Nephron progenitor cell (in vitro differentiated cells): Measurements from ENCODE around the gene CLHC1.

Experiments used
- DNase-seq: peaks from one replicate; pipeline ENCODE4 v3.0.0; 2021
- H3K27ac Mint-ChIP-seq: 2 replicates; pipeline ENCODE4 v1.8.0; 2021; ENCODE audit warnings: mild to moderate bottlenecking, moderate library complexity, mixed read lengths
- H3K27me3 Mint-ChIP-seq: 2 replicates; pipeline ENCODE4 v1.8.0; 2021; ENCODE audit warnings: mild to moderate bottlenecking, low read depth, mixed read lengths; ENCODE audit not compliant: poor library complexity
- H3K36me3 Mint-ChIP-seq: 2 replicates; pipeline ENCODE4 v1.8.0; 2021; ENCODE audit warnings: low read depth, mixed read lengths
- H3K4me1 Mint-ChIP-seq: 2 replicates; pipeline ENCODE4 v1.8.0; 2021; ENCODE audit warnings: mixed read lengths
- H3K4me3 Mint-ChIP-seq: 2 replicates; pipeline ENCODE4 v1.8.0; 2021; ENCODE audit warnings: mild to moderate bottlenecking, moderate library complexity, mixed read lengths
- H3K9me3 Mint-ChIP-seq: 2 replicates; pipeline ENCODE4 v1.8.0; 2021; ENCODE audit warnings: mild to moderate bottlenecking, moderate library complexity, mixed read lengths
- TF ChIP-seq, protein P1 (sequence below): fragments of 200-600 bp; sonication (generic); IDR thresholded peaks from 2 replicates; pipeline ENCODE4 v1.5.0; 2021; ENCODE audit warnings: antibody characterized with exemption

The CLHC1 gene

GRCh38 chr2:55175254-55176093 lies 56.6 kb downstream of the CLHC1 start:
- no peak overlapping the region for H3K4me3 Mint-ChIP-seq
- peaks cover 6% of the 10 kb centered on the region for H3K4me1 Mint-ChIP-seq
- H3K27me3 Mint-ChIP-seq: no peaks in the 10 kb centered on the region
- no peak for DNase-seq
- no peaks in the 10 kb centered on the region for H3K36me3 Mint-ChIP-seq
- TF ChIP-seq, protein P1, sequence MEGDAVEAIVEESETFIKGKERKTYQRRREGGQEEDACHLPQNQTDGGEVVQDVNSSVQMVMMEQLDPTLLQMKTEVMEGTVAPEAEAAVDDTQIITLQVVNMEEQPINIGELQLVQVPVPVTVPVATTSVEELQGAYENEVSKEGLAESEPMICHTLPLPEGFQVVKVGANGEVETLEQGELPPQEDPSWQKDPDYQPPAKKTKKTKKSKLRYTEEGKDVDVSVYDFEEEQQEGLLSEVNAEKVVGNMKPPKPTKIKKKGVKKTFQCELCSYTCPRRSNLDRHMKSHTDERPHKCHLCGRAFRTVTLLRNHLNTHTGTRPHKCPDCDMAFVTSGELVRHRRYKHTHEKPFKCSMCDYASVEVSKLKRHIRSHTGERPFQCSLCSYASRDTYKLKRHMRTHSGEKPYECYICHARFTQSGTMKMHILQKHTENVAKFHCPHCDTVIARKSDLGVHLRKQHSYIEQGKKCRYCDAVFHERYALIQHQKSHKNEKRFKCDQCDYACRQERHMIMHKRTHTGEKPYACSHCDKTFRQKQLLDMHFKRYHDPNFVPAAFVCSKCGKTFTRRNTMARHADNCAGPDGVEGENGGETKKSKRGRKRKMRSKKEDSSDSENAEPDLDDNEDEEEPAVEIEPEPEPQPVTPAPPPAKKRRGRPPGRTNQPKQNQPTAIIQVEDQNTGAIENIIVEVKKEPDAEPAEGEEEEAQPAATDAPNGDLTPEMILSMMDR: peak; percentile 53
- no peak overlapping the region for H3K27ac Mint-ChIP-seq
- no peaks in the 10 kb centered on the region for H3K9me3 Mint-ChIP-seq

- TF ChIP-seq, protein P1: no peak
- Mint-ChIP-seq H3K9me3 (no peaks in the 10 kb centered on the region), H3K27me3 (no peaks in the 10 kb centered on the region), H3K4me3 (no peak overlapping the region), H3K36me3 (no peaks in the 10 kb centered on the region), H3K4me1 (peaks cover 8% of the 10 kb centered on the region), H3K27ac (no peak overlapping the region)
- no peak for DNase-seq
Observed at GRCh38 chr2:55173438-55174054, 58.5 kb downstream of the CLHC1 start.

DNA sequence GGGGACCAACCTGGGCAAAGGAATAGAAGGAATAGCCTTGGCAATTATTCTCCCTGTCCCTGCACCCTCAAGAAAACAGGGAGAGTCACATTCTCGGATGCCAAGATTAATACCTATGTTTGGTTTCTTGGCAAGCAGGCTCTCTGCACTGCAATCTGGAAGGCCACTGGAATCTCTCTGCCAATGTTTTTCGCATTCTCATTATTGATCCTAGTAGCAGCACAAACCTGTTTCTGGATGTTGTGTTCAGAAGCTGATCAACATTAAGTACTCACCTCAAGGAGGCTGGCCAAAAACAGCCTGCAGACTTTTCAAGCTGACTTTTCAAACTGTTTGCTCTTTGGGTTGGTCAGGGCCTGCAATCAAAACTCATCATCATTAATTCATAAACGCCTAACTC lies 62.2 kb downstream of the CLHC1 start:
- Mint-ChIP-seq H3K9me3 (no peaks in the 10 kb centered on the region), H3K4me3 (no peak overlapping the region), H3K36me3 (no peaks in the 10 kb centered on the region), H3K27me3 (peaks cover 3% of the 10 kb centered on the region), H3K4me1 (peaks cover 31% of the 10 kb centered on the region), H3K27ac (no peak overlapping the region)
- DNase-seq: no peak
- TF ChIP-seq, protein P1: no peak

DNA sequence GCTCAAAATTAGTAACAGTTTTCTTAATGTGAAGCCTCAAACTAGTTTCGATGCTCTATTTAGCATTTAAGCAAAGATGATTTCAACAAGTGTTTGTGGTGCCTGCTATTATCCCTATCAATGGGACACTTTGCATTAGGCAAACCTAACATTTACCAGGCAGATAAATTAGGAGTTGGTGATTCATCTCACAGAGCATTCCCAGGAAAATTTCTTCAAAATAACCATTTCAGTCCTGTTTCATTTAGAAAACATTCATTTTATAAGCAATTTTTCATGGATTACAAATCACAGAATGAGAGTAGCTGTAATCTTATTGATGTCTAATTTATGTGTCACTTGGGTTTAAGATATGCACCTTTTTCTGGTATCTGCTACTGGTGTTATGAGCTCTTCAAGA lies 62.7 kb downstream of the CLHC1 start:
- no peak overlapping the region for H3K27ac Mint-ChIP-seq
- TF ChIP-seq, protein P1: no peak
- no peaks in the 10 kb centered on the region for H3K9me3 Mint-ChIP-seq

GRCh38 chr2:55168221-55169154 lies 63.6 kb downstream of the CLHC1 start:
- Mint-ChIP-seq H3K4me3 (no peak overlapping the region), H3K27ac (peak overlapping the region; percentile 81), H3K9me3 (no peaks in the 10 kb centered on the region), H3K4me1 (peaks cover 45% of the 10 kb centered on the region), H3K36me3 (no peaks in the 10 kb centered on the region), H3K27me3 (peaks cover 3% of the 10 kb centered on the region)
- TF ChIP-seq, protein P1: peak; percentile 61
- DNase-seq: peak; percentile 20

More for the DNA sequence above, 62.7 kb downstream of the CLHC1 start:
- Mint-ChIP-seq H3K4me1 (peaks cover 36% of the 10 kb centered on the region), H3K4me3 (no peak overlapping the region), H3K36me3 (no peaks in the 10 kb centered on the region), H3K27me3 (peaks cover 3% of the 10 kb centered on the region)
- no peak for DNase-seq
